ENCODE measurements around the gene CD44.

The CD44 gene

DNA sequence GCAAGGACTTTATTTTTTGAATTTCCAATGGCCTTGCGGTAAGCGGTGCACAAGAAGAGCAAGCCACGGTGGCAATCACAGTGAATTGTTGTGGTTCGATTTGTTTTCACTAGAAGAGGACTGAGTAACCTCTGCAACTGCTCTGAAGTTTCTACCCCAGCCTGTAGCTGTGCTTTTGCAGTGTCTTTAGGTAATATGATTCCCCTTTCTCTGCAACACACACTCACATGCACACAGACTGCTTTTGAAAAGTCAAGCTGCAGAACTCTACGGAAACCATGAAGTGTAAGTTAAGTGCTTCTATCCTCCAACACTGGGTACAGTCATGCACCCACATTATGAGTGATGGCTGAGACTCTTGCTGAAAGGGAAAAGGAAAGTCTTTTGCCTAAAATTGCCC, 38.4 kb downstream of the CD44 start:
- no peak for DNase-seq

DNA sequence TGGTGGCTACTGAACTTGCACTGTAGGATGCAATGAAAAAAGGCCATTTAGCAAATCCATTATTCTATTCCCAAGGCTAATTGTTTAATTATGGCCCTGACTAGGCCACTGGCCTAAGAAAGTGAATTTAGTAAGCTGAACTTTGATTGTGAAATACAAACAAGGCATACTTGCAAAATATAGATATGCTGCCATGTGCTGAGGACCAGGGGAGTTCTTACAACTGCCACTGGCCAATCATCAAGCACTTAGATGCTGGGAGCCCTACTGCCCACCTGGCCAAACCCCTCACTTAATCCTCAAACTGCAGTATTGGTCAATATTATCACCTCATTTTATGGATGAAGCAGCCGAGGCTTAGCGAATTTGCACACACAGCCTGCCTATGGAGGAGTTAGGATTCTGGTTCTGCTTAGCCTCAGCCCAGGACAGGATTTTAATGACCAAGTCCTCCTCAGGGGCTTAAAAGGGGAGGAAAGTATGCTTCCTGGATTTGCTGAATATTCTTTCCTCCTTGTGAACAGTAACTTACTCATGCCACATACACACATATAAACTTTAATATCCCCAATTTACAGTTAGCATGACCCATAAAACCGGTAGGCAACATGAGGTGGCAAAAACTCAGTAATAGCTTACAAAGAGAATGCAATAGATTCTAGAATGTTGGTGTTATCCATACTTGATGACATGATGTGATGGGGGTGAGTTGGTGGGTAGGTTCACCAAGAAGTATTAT, 39.3 kb downstream of the CD44 start:
- no peak for DNase-seq

DNA sequence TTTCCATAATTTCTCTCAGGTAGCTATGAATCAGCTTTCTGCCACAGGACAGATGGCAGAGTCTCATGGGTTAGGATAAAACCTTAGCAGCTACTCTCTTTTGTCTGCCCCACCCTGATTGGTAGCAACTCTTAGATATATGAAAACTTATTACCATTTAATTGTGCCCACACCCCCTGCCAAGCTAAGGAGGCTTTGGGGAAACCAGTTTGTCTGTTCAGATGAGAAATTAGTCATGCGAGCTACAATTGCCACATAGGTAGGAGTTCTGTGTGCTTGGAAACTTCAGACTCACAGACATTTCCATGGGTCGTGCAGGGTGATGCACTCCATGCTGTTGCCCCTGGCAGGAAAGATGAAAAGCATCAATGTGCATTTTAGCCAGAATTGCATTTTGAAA, 39.9 kb downstream of the CD44 start:
- DNase-seq = peak in 27 of 56 donors; percentile 2 to 80 (median 29)

DNA sequence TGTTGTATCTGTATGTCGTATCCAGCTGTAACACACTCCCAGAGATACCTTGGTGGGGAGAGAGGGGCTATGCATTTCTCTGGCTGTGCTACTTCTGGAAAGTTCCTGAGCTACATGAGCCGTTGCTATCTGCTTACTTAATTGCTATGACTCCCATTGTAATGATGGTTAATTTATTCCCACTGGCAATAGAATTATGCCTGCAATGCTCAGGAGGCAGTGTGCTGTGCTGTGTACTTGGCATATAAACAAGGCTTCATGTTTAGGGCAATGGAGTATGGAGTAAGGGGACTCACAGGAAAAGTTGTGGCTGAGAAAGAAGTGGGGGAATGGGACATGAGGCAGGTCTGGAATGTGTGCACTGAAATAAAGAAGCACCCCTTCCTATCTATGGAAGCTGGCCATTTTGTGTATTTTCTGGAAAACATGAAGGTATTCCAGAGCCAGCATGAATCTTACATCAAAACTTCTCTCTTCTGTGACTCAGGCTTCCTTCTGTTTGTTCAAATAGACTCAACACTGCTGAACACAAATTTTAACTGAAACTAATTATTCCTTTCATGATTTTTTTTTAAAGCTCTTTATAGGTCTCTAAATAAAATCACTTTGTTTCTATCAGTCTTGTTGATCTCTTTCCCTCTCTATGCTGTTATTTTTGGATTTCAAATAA, 40.6 kb downstream of the CD44 start:
- DNase-seq = no peak

DNA sequence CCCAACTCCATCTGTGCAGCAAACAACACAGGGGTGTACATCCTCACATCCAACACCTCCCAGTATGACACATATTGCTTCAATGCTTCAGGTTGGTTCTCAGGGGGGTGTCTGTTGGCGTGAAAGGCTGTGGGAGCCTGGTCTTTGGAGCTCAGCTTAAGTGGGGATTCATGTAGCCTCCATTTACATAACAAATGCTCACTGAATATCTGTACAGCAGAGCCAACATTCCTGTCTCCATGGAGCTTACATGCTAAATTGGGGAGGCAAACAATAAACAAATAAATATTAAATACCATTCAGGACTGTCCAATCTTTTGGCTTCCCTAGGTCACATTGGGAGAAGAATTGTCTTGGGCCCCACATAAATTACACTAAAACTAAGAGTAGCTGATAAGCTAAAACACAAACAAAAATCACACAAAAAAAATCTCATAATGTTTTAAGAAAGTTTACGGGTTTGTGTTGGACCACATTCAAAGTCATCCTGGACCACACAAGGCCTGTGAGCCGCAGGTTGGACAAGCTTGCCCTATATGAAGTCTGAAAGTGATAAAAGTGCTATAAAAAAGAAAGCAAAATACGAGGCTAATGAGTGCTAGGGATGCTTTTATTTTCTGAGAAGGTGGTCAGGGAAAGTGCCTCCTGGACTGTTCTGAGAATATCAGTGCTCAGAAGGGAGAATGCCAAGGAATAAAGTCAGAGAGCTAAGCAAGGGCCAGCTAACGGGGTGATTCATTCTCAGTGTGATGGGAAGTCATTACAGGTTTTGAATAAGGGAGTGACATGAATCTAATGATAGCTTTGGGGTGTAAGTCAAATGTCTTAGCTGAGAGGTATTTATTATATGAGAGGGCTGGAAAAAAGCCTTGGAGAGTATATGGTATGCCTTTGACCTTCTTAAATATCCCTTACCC, 41.6 kb downstream of the CD44 start:
- DNase-seq = no peak

DNA sequence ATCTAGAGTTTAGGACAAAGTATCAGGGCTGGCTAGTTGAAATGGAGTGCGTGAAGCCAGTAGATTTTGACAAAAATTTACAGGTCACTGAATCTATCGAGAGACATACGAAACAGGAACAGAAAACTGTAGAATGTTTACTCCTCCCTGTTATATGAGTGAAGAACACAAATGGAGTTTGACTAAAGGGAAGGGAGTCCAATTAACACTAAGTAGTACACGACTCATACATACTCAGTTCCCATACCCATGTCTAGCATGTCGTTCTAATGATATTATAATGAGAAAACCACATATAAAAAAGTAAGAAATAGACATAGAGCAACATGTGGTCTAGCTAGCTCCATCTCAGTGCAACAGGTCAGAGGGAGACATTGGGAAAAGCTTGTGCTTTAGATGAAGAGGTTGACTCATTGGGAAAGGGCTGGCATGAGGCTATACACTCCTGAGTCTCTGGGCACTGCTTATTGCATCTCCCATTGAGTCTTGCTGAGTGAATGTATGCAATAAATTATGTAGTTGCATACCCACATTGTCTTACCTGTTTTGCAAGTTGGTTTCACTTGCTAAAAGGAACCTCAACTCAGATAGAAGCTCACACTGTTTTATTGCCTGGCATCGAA, 43.5 kb downstream of the CD44 start:
- DNase-seq = no peak

DNA sequence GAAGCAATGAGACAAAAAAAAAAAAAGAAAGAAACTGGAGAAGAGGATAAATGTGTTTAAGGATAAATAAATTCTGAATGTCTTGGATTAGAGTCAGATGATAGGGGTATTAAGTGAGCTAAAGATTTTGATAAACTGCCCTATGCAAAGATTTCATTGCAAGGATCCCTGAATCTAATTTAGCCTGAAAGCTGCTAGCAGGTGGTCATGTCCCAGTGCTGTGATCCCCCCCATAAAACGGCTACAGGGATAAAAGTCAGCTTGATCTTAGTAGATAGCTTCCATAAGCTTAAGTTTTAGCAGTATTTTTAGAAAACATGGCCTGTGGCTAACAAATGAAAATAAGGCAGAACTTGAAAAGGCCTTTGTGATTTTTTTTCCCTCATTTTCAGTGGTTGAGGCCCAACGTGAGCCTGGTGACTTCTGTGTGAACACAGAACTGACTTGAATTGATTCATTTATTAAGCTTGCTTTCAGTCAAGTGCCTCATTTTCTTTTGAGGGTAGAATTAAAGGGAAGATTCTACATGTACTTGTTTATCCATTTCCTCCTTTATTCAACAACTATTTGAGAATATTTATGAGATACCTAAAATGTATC, 44.5 kb downstream of the CD44 start:
- no peak for DNase-seq

DNA sequence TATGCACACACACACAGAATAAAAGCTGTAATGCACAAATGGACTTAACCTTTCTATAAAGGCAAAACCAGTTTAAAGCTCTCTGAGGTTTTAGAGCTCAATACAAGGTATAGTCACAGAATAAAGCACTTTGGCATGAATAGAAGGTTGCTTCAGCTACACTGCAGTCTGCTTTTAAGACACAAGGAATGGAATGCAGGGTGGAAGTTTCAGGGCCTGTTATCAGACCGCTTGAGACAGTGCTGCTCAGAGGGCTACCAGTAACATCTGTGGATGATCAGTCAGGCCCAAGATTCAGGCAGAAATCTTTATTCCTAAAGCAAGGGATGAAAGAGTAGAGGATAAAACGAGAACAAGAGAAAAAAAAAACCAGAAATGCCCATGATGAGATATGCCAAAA, 46.7 kb downstream of the CD44 start:
- DNase-seq = no peak

DNA sequence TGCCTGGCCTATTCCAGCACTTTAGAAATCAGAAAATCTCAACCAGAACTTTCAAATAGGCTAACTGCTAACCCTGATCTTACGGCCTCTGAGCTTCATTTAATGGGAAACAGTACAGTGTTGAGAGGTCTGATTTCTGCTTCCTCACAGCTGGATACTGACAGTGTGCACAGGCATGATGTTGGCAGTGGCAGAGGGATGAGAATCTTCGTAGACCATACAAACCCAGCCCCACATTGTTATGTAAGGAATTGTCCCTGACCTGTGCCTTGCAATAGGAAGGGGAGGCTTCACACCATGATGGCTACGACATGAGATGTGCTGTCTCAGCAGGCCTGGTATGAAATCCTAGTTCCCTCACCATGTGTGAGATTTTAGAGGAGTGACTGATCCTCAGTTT, 49.0 kb downstream of the CD44 start:
- DNase-seq = no peak

DNA sequence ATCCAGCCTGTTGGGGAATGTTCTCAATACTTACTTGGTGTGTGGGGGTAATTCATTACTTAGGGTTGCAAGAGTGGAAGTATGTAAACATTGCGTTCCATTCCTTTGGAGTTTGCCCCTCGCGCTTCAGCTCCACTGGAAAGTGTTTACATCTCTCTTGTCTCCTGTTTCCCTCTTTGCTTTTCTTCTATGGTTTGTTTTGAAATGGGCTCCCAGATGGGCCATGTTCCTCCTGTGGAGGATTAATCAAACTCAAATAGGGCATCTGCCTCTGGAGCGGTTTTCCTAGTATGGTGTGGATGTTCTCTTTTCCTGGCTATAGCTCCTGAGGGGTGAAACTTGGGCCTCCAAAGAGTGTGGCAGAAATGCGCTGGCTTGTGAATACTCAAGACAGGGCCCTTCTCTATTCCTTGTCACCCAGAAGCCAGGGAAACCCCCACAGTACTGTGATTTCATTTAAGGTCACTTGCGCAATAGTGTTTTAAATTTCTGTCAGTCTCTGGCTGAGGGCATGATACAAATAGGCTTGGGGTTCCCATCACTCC, 51.9 kb downstream of the CD44 start:
- no peak for DNase-seq

DNA sequence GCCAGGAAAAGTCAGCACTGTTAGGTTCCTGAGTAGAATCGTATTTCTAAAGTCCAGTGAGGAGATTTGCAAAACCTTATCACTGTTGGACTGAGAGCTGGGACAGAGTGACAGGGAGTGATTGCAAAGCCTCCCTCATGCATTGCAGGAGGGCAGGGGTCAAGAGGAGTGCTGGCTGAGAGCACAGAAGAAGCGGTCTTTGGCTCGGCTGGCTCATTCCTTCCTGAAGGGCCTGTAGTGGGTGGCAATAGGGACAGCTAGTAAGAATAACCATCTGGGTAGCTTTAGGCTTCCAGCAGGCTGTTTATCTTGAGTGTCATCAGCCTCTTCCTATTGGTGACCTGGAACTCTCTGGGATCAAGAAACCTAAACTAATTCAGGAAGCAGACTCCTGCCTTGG, 53.4 kb downstream of the CD44 start:
- DNase-seq = no peak

DNA sequence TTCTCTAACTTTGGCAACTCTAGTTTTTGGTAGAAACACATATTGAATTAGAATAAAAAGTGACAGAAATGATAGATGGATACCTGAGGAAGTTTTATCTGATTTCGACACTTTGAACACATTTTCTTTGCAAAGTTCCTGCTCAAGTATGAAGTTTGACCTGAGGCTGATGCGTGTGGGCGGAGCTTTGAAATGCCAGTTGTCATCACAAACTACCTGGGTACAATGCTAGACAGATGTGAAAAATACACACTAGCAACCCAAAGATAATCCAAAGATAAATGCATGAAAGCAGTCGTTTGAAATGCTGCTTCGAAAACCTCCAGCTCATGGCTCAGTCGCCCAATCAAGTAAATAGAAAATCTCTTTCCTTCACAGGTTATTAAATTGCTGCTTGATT, 54.8 kb downstream of the CD44 start:
- DNase-seq = no peak

DNA sequence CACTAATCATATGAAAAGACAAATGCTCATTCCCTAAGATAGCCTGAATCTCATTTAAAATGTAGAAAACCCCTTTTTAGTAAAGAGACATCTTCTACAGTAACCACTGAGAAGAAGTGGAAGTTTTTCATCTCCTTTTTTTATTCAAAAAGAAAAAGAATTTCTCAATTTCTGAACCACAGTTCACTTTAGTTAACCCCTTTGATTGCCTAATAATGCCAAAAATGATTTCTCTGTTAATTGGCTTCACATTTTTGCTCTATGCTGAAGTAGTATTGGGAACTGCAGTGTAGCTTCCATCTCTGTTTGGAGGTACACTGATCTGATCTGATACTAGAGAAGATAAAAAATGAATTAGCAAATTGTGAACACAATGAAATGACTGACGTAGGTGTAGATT, 58.3 kb downstream of the CD44 start:
- DNase-seq = no peak

DNA sequence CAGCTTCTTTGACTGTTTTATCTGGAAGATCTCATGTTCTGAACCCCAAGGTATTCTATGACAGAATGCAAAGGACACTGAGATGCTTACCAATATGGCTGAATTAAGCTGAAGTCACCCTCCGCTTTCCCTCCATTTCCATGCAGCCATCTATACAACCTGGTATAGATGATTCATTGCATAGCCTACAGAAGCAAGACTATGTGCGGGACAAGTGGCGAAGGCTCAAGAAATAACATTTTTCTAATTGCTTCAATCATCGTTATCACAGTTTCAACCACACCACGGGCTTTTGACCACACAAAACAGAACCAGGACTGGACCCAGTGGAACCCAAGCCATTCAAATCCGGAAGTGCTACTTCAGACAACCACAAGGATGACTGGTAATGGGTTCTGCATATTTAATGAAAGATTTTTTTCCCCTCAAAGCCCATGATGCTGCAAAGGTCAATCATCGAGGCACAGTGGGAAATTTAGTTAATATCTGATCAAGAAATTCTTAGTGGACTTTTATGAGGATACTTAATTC, 61.9 kb downstream of the CD44 start:
- no peak for DNase-seq

DNA sequence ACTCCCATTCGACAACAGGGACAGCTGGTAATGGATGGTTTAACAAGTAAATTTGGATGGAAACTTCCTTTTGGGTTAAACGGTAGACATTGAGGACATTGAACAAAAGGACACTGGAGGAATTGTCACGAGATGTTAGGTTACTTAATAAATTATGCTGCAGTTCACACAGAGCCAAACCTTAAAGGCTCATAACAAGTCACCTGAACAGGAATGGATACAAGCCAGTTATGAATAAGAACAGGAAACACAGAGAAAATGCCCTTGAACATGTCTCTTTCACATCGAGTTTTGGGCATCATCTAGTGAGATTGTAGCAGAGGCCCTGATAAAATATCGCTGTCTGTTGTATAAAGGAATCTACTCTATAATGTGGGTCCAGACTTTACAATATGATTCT, 65.6 kb downstream of the CD44 start:
- no peak for DNase-seq

DNA sequence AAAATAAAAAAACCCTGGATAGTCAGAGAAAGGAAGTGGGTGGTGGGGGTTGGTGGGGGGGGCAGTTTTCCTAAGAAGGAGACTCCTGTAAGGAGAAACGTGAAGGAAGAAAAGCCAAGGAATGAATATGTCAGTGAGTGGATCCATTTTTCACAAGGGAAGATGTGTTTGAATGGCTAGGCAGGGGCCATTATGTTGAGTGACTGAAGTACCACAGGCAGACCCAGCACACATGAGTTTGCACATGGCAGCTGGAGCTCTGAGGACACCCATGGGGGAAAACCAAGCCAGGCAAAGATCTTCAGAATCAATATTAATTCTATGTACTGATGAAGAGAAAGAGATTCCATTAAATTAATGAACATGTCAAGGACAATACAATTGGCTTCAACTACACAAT, 67.6 kb downstream of the CD44 start:
- DNase-seq = no peak

DNA sequence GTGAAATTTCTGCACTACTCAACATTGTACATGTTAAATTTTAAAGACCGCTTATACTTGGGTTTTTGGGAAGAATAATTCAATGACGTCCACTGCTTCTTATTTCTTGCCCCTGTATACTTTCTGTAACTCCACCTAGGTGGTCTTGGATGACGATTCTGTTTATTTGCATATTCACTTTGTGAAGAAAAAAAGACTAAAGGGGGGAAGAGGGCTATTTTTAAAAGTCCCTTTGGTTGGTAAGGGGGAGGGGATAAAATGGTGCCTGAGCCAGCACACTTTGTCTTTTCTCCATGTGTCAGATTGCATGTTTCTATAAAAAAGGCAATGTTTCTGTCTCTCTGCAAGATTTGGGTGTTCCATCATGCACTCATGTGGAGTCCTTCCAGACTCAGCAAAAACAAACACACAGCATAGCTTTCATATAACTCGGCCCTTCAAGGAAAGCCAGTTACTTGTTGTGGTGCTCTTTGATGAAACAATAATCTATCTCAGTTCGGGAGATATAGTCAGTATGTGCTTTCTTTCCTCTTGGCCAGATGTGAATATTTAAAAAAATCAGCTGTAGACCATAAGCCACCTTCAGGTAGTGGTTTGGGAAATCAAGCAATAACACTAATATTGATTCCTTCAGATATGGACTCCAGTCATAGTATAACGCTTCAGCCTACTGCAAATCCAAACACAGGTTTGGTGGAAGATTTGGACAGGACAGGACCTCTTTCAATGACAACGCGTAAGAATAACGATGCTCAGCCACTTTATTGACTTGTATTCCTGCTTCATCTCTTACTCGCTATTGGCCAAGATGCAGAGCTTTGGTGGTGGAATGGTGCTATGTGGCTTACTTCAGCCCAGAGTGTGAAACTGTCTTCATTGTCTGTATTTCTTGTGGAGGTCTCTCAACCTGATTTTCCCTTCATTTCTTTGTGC, 68.8 kb downstream of the CD44 start:
- DNase-seq = no peak

DNA sequence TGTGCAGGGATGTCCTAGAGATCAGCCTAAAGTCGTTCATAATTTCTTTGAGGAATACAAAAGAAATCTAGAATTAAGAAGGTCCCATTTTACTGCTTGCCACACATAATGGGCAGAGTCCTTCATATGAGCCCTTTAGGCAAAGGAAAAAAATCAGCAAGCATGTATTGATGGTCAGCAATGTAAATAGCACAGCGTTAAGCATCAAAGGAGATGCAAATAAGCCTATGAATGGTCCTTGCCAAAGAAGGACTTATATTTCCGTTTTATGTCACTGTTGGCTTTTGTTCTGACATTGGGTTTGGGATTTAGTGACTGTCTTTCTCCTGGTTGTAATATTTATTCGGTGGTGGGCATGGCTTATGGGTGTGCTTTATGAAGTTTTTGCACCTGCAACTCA, 69.8 kb downstream of the CD44 start:
- no peak for DNase-seq

DNA sequence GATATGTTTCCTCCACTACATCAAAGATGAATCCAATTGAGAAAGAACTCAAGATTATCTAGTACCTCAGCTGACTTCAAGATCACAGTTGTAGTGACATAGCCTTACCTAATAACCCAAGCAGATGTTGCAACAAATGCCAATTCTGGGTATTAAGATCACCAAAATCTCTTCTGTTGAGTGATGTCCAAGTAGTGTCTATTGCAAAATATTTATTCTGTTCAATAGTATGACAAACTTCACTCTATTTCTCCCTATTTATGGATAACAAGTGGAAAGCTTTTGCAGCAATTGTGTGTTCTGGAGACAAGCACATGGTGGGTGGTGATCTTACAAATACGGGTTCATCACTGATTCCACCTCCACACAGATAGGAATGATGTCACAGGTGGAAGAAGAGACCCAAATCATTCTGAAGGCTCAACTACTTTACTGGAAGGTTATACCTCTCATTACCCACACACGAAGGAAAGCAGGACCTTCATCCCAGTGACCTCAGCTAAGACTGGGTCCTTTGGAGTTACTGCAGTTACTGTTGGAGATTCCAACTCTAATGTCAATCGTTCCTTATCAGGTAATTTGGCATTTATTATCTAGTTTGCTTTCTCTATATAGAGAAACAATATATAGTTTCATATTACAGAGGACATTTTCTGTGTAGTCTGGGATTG, 72.0 kb downstream of the CD44 start:
- DNase-seq = peak in 1 of 56 donors; percentile 1

All from nucleus accumbens (tissue), 56 donors.